Right lobe of liver (tissue), 6 donors: ENCODE results near the gene ULBP2. TPM values are rescaled to one million over a fixed set of nuclear protein-coding genes. Genes with fewer than 3 reads are reported as not detected.
A peak's percentile ranks its signal among the peaks of the same experiment; 100 is the strongest.

ENCODE experiments used
- ATAC-seq, 4 donors: fragments of 200-7000 bp; cut with Tn5 transposase; one replicate each; pipeline ENCODE4 v1.9.1; 2020; ENCODE audit warnings: mild to moderate bottlenecking in 4 of 4, moderate library complexity in 4 of 4
- DNase-seq, 3 donors: peaks; one replicate each; pipeline ENCODE4 v3.0.0-alpha.2; 2020
- H3K27ac ChIP-seq, 3 donors: fragments of 200-600 bp; one replicate each; pipeline ENCODE4 v1.8.0; 2022
- H3K27me3 ChIP-seq, 2 donors: fragments of 200-600 bp; one replicate each; pipeline ENCODE4 v1.8.0; 2022
- H3K36me3 ChIP-seq, 4 donors: fragments of 200-600 bp; sonication (generic) in 1 of 4; one replicate each; pipeline versions ENCODE4 v1.5.1 to v1.8.0; 2017 to 2022; ENCODE audit warnings: control low read depth in 1 of 4
- H3K4me1 ChIP-seq, 4 donors: fragments of 200-600 bp; sonication (generic) in 1 of 4; one replicate each; pipeline versions ENCODE4 v1.5.1 to v1.8.0; 2017 to 2022; ENCODE audit warnings: control low read depth in 1 of 4
- H3K4me3 ChIP-seq, 3 donors: fragments of 200-600 bp; one replicate each; pipeline ENCODE4 v1.8.0; 2022
- H3K9me3 ChIP-seq, 4 donors: fragments of 200-600 bp; sonication (generic) in 1 of 4; one replicate each; pipeline versions ENCODE4 v1.5.1 to v1.8.0; 2017 to 2022; ENCODE audit warnings: control low read depth in 1 of 4
- POLR2A ChIP-seq: fragments of 450-650 bp; IDR thresholded peaks from one replicate; pipeline ENCODE4 v1.6.1; 2017; ENCODE audit warnings: antibody characterized with exemption, mild to moderate bottlenecking
- WGBS: methylation state at CpG from one replicate; pipeline ENCODE4 v1.1.6; 2018; ENCODE audit warnings: low coverage, low lambda C conversion rate; ENCODE audit not compliant: insufficient coverage; ENCODE audit errors: missing lambda C conversion rate; 5-methylcytosine and 5-hydroxymethylcytosine counted together
- intact Hi-C, 2 donors: fragments of 100-400 bp; cut with DNase I; formaldehyde crosslinking; loops; one replicate each; pipeline versions ENCODE4 v1.11.2 to v1.14.1; 2022
- total RNA-seq, 6 experiments: library from RNA; depleted of rRNA in 2 of 6; stranded (reverse); fragments of >200 nt in 2 of 6; fragmentation: NEBNext Ultra II Directional in 3 of 6; extraction: Animal tissue kit (Norgen Biotek cat#: 25700) in 3 of 6; gene quantifications; one replicate each; pipeline versions ENCODE4 v1.1.0 to v1.2.4, GENCODE V29; 2016 to 2023
- TF ChIP-seq, protein P1 (sequence below), 4 donors: fragments of 200-600 bp in 3 of 4; fragments of 450-650 bp in 1 of 4; IDR thresholded peaks; one replicate each; pipeline versions ENCODE4 v1.5.1 to v1.8.0; 2016 to 2022; ENCODE audit warnings: antibody characterized with exemption in 4 of 4, mild to moderate bottlenecking in 2 of 4
- donor health status: DM: no; HTN: yes; CAD: no.
- donor health status: DM: no; HTN: no; CAD: no.
- donor health status: DM: no; HTN: no; CAD: no.
- donor health status: DM: no; HTN: yes; CAD: no.
- donor health status: DM: no; HTN: yes; CAD: no.

Gene ULBP2
- total RNA-seq, 6 experiments from 2014 or later = 0.20 to 1.1 (median 0.26) TPM

DNA sequence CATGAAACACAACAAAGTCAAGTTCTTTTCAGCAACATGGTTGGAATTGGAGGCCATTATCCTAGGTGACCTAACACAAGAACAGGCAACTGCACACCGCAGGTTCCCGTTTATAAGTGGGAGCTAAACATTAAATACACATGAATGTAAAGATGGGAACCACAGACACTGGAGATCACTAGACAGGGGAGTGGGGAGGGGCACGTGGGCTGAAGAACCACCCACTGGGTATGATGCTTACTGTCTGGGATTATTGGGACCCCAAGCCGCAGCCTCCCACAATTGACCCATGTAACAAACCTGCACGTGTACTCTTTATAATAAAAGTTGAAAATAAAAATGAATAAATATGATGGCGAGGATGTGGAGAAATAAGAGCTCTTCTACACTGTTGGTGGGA lies 10.3 kb upstream of the ULBP2 start:
- TF ChIP-seq, protein P1, sequence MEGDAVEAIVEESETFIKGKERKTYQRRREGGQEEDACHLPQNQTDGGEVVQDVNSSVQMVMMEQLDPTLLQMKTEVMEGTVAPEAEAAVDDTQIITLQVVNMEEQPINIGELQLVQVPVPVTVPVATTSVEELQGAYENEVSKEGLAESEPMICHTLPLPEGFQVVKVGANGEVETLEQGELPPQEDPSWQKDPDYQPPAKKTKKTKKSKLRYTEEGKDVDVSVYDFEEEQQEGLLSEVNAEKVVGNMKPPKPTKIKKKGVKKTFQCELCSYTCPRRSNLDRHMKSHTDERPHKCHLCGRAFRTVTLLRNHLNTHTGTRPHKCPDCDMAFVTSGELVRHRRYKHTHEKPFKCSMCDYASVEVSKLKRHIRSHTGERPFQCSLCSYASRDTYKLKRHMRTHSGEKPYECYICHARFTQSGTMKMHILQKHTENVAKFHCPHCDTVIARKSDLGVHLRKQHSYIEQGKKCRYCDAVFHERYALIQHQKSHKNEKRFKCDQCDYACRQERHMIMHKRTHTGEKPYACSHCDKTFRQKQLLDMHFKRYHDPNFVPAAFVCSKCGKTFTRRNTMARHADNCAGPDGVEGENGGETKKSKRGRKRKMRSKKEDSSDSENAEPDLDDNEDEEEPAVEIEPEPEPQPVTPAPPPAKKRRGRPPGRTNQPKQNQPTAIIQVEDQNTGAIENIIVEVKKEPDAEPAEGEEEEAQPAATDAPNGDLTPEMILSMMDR (IDR thresholded peaks at IDR 0.05) = no peak
- no peak for TF ChIP-seq POLR2A
- no peak overlapping the region for H3K27ac ChIP-seq
- H3K9me3 ChIP-seq = no peaks in the 10 kb centered on the region
- 62% methylated on average over 6 of the region's 6 CpGs for WGBS
- no peaks in the 10 kb centered on the region for H3K36me3 ChIP-seq
- no peak for DNase-seq
- peaks cover 2 to 9% of the 10 kb centered on the region in 2 donors for H3K27me3 ChIP-seq
- intact Hi-C loops = loop anchor here (5.0 kb wide), 1 partner anchor 86 kb away; no protein-coding TSS in a partner anchor
- H3K4me3 ChIP-seq = no peak overlapping the region
- ATAC-seq = no peak
- no peaks in the 10 kb centered on the region for H3K4me1 ChIP-seq

DNA sequence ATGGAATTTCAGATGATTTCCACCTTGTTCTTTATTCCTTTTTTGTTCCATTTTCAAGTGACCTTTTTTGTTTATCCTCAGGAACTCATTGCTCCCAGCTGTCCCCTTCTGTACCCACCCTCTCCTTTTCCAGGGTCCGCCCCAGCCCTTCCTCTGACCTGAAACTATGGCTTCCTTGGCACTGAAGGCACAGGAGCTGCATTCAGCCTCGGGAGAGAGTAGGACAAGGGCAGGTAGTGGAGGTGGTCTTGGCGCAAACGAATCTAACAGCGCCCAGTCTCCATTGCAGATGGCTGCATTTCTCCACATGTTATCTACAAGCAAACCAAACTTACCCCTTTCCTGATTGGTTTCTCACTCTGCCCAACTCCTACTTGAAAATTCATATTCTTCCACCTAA lies 8.8 kb upstream of the ULBP2 start:
- ATAC-seq (no peak), DNase-seq (no peak)
- no peaks in the 10 kb centered on the region for H3K9me3 ChIP-seq
- intact Hi-C loops = loop anchor here (5.0 kb wide), 1 partner anchor 84 kb away; no protein-coding TSS in a partner anchor
- no peaks in the 10 kb centered on the region for H3K4me1 ChIP-seq
- H3K4me3 ChIP-seq = no peak overlapping the region
- TF ChIP-seq POLR2A = no peak
- TF ChIP-seq, protein P1 (IDR thresholded peaks at IDR 0.05) = no peak
- no peak overlapping the region for H3K27ac ChIP-seq
- no peaks in the 10 kb centered on the region for H3K36me3 ChIP-seq
- H3K27me3 ChIP-seq = peaks cover 2 to 22% of the 10 kb centered on the region in 2 donors
- 55% methylated on average over 5 of the region's 5 CpGs for WGBS

DNA sequence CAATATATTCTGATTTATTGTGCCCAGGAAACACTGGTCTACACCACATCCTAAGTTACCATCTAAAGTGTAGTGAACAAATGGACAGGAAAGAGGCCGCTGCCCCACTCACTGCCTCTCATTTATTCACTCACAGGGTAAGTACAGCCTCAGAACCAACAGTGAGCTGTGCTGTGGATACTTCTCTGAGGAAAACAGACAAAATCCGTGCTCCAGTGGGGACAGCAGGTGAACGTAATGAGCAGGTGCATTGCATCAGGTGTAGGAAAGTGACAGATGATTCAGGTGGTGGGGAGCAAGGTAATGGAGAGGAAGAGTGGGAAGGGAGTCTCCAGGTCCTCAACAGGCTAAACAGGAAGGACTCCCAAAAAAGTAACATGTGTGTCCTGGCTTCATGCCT lies 8.4 kb upstream of the ULBP2 start:
- H3K9me3 ChIP-seq = no peaks in the 10 kb centered on the region
- no peaks in the 10 kb centered on the region for H3K36me3 ChIP-seq
- 24% methylated on average over 3 of the region's 3 CpGs for WGBS
- peaks cover 2 to 22% of the 10 kb centered on the region in 2 donors for H3K27me3 ChIP-seq
- no peak for TF ChIP-seq POLR2A
- TF ChIP-seq, protein P1 (IDR thresholded peaks at IDR 0.05) = no peak
- no peak for ATAC-seq
- no peak for DNase-seq
- H3K27ac ChIP-seq = no peak overlapping the region
- intact Hi-C loops = loop anchor here (5.0 kb wide), 1 partner anchor 84 kb away; no protein-coding TSS in a partner anchor
- no peak overlapping the region for H3K4me3 ChIP-seq
- H3K4me1 ChIP-seq = peaks cover 0 to 4% (median 1%) of the 10 kb centered on the region in 4 donors

DNA sequence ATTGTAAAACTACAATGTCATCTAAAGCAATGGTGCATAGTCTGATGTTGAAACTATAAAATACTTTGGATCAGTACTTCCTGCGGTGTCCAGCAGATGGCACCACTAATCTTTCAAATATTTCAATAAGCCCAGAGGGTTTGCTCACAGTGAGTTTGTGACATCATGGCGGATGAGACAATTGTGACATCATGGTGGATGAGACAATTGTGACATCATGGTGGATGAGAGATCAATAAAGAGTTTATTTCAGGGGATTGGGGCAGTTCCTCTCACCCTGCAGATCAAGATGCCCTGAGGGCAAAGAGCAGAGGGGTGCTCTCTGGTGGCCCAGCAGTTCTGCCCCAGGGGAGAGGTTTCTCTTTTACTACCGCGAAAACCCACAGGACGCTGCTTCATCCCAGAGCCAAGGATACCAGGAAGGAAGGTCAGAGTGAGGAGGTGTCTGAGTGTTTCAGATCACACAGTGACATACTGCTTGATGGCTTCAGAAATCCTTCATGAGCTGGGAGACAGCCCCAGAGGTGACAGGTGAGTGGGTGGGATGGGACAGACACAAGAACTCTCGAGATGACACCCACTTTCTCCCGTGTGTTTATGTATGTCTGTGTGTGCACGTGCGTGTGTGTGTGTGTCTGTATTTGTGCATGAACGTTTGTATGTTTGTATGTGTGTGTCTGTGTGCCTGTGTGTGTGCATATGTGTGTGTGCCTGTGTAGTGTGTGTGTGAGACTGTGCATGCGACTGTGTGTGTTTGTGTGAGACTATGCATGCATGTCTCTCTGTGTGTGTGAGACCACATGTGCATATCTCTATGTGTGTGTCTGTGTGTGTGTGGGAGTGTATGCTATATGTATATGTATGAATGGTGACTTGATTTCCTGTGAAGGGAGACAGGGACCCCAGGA lies 7.3 kb upstream of the ULBP2 start:
- 15% methylated on average over 8 of the region's 11 CpGs for WGBS
- Histone ChIP-seq H3K4me1 (peaks cover 0 to 10% (median 4%) of the 10 kb centered on the region in 4 donors), H3K4me3 (no peak overlapping the region), H3K27ac (no peak overlapping the region), H3K36me3 (no peaks in the 10 kb centered on the region), H3K27me3 (peaks cover 2 to 28% of the 10 kb centered on the region in 2 donors), H3K9me3 (no peaks in the 10 kb centered on the region)
- intact Hi-C loops = loop anchor here (5.0 kb wide), 1 partner anchor 83 kb away; no protein-coding TSS in a partner anchor
- TF ChIP-seq, protein P1 (IDR thresholded peaks at IDR 0.05) = peak; percentile 81 to 93 (median 84)
- TF ChIP-seq POLR2A = no peak
- ATAC-seq (peak; percentile 84 to 88 (median 84)), DNase-seq (peak in 1 of 3 donors; percentile 63)
